Measurements from ENCODE around the gene SPEG. TPM values are rescaled to one million over a fixed set of nuclear protein-coding genes. Genes with fewer than 3 reads are reported as not detected.

The SPEG gene
- total and polyA plus RNA-seq, 2 of the 8 experiments (the other 6 are each of a cell fraction or from before 2014, with no cell fraction given) = 19.9 to 32.0 TPM

GRCh38 chr2:219437141-219437540, 2.5 kb downstream of the SPEG start:
- 89% methylated on average over 3 of the region's 3 CpGs; no CpG with 5 or more reads in 1 of the 2 experiments for WGBS, 2 experiments (ENCODE audit: extremely low coverage in 1 of 2, insufficient coverage in 1 of 2, insufficient read length in 1 of 2, insufficient replicate concordance in 2 of 2, low coverage in 1 of 2, low lambda C conversion rate in 2 of 2, missing lambda C conversion rate in 1 of 2)
- Histone ChIP-seq H3K14ac (ENCODE audit: insufficient read length) (no peak overlapping the region), H2BK5ac (ENCODE audit: low read depth, low read length) (no peak overlapping the region), H2AK5ac (ENCODE audit: low read depth, low read length) (no peak overlapping the region), H3K36me3 (ENCODE audit: control insufficient read depth in 2 of 4, insufficient read depth in 4 of 4, low read length in 3 of 4) (no peaks in the 10 kb centered on the region), H2AFZ (ENCODE audit: low read length) (no peak overlapping the region), H4K20me1 (replicated peaks in 1 of 2; ENCODE audit: control insufficient read depth in 1 of 2, insufficient read depth in 2 of 2, low read length in 2 of 2) (no peaks in the 10 kb centered on the region), H3K18ac (ENCODE audit: extremely low read depth, low read length) (no peak overlapping the region), H2BK120ac (replicated peaks; ENCODE audit: low read depth, low read length) (no peak overlapping the region), H3K56ac (replicated peaks; ENCODE audit: insufficient read length, low read depth, low read length) (no peak overlapping the region), H3K4me3 (ENCODE audit: extremely low read depth in 1 of 4, insufficient read depth in 2 of 4, low read depth in 3 of 4, low read length in 4 of 4) (no peak overlapping the region), H4K5ac (ENCODE audit: insufficient read length, low read depth, low read length) (no peak overlapping the region), H3K27ac (ENCODE audit: low read depth, low read length) (no peak overlapping the region), H4K8ac (ENCODE audit: extremely low read depth, insufficient read depth, low read length) (no peak overlapping the region), H3K4me1 (replicated peaks in 1 of 4; ENCODE audit: control insufficient read depth in 3 of 4, insufficient read depth in 4 of 4, low read length in 3 of 4) (peaks cover 0 to 18% (median 10%) of the 10 kb centered on the region in 4 experiments; a peak in 6 of 7 replicates), H3K79me2 (ENCODE audit: control insufficient read depth in 1 of 2, insufficient read depth in 2 of 2, low read length in 2 of 2) (no peaks in the 10 kb centered on the region), H2BK20ac (ENCODE audit: low read length) (no peak overlapping the region), H3K9me3 (ENCODE audit: insufficient read depth in 2 of 2, low read depth in 1 of 2, low read length in 1 of 2) (no peaks in the 10 kb centered on the region), H2BK15ac (ENCODE audit: low read length) (no peak overlapping the region), H3K27me3 (replicated peaks in 1 of 4; ENCODE audit: control insufficient read depth in 3 of 4, extremely low read depth in 1 of 4, insufficient read depth in 3 of 4, low read length in 3 of 4) (peaks cover 0 to 27% (median 17%) of the 10 kb centered on the region in 4 experiments; a peak in 6 of 7 replicates), H3K4me2 (ENCODE audit: insufficient read depth in 1 of 2, low read depth in 2 of 2, low read length in 2 of 2) (no peak overlapping the region), H3K9ac (replicated peaks in 1 of 4; ENCODE audit: extremely low read depth in 1 of 4, low read depth in 3 of 4, low read length in 3 of 4) (no peak overlapping the region), H3K4ac (replicated peaks; ENCODE audit: insufficient read length, low read depth, low read length) (no peak overlapping the region), H3K23me2 (ENCODE audit: low read depth, low read length) (peaks cover 10% of the 10 kb centered on the region; the same call in 1 of the 2 replicates), H2BK12ac (ENCODE audit: low read depth, low read length) (no peak overlapping the region), H4K91ac (replicated peaks; ENCODE audit: insufficient read length, low read length) (no peak overlapping the region), H3K79me1 (ENCODE audit: low read depth, low read length) (no peaks in the 10 kb centered on the region), H3K23ac (ENCODE audit: insufficient read length) (no peak overlapping the region)
- FAIRE-seq = no peak
- CTCF ChIA-PET (ENCODE audit: partially characterized antibody) = interaction anchor here (1.2 to 113.1 kb wide), 5 partner anchors 21 to 204 kb away, joined by 3 to 7248 read pairs (median 186); partner anchors contain the start of genes ASIC4, CHPF, DES and DNPEP
- POLR2A ChIA-PET (ENCODE audit: partially characterized antibody) = interaction anchor here (1.2 to 5.3 kb wide), 3 partner anchors 18 to 104 kb away, joined by 5 to 30 read pairs (median 8); partner anchors contain the start of gene DES
- DNase-seq (ENCODE audit: low read depth in 1 of 2, low spot score in 2 of 2) = no peak
- TF ChIP-seq CTCF (IDR thresholded peaks at IDR 0.05; ENCODE audit: control extremely low read depth in 1 of 3, insufficient read depth in 1 of 3, low read depth in 1 of 3, low read length in 3 of 3) (no peak), POLR2AphosphoS5 (IDR thresholded peaks at IDR 0.05; ENCODE audit: low read depth, low read length) (no peak), RAD21 (IDR thresholded peaks at IDR 0.05 in 1 of 2, conservative IDR thresholded peaks at IDR 0.05 in 1 of 2; ENCODE audit: low read depth in 2 of 2, low read length in 2 of 2) (no peak), BCL11A (IDR thresholded peaks at IDR 0.05; ENCODE audit: low read depth in 2 of 2, low read length in 2 of 2) (no peak)
